Kidney (tissue), 14 donors: ENCODE data around the gene ZNF653. TPM values are rescaled to one million over a fixed set of nuclear protein-coding genes. Genes with fewer than 3 reads are reported as not detected.

Experiments
- DNase-seq, 5 donors: peaks; one replicate each; pipeline ENCODE4 v3.0.0-alpha.2; 2013 to 2020
- FAIRE-seq: peaks from 2 replicates; lab custom pipeline; 2012; peaks lifted over from hg19 to GRCh38; lab: Jason Lieb, UNC
- H3K27ac ChIP-seq, 2 donors: one replicate each; pipeline ENCODE4 v1.7.0; 2013; ENCODE audit warnings: low read depth in 2 of 2, low read length in 2 of 2, inconsistent platforms in 1 of 2
- H3K27me3 ChIP-seq: one replicate; pipeline ENCODE4 v1.7.1; 2013; ENCODE audit warnings: low read length, inconsistent platforms; ENCODE audit not compliant: control insufficient read depth, insufficient read depth
- H3K36me3 ChIP-seq, 3 donors: one replicate each; pipeline versions ENCODE4 v1.7.0 to v1.7.1; 2013; ENCODE audit warnings: low read length in 3 of 3, control low read depth in 1 of 3, inconsistent platforms in 1 of 3; ENCODE audit not compliant: insufficient read depth in 3 of 3, control insufficient read depth in 2 of 3
- H3K4me1 ChIP-seq, 3 donors: one replicate each; pipeline versions ENCODE4 v1.7.0 to v1.7.1; 2013; ENCODE audit warnings: low read length in 3 of 3, inconsistent platforms in 1 of 3, low read depth in 1 of 3; ENCODE audit not compliant: control insufficient read depth in 2 of 3, insufficient read depth in 2 of 3
- H3K4me3 ChIP-seq, 3 donors: one replicate each; pipeline versions ENCODE4 v1.7.0 to v1.8.1; 2013; ENCODE audit warnings: low read length in 3 of 3, control low read depth in 1 of 3, inconsistent platforms in 1 of 3
- H3K9ac ChIP-seq, 3 donors: one replicate each; pipeline versions ENCODE4 v1.7.0 to v1.7.1; 2013; ENCODE audit warnings: low read length in 3 of 3, control low read depth in 1 of 3, inconsistent platforms in 1 of 3
- H3K9me3 ChIP-seq, 3 donors: one replicate each; pipeline versions ENCODE4 v1.7.0 to v1.7.1; 2013; ENCODE audit warnings: low read length in 3 of 3, control low read depth in 1 of 3, inconsistent platforms in 1 of 3; ENCODE audit not compliant: control insufficient read depth in 2 of 3, insufficient read depth in 1 of 3
- CTCF ChIP-seq: IDR thresholded peaks from 3 replicates; pipeline ENCODE4 v1.5.1; 2012; ENCODE audit warnings: mild to moderate bottlenecking, moderate library complexity, borderline replicate concordance; ENCODE audit not compliant: insufficient read depth; ENCODE audit errors: extremely low read depth
- intact Hi-C: fragments of 100-400 bp; cut with DNase I; formaldehyde crosslinking; loops from one replicate; pipeline ENCODE4 v1.11.1; 2022
- polyA plus RNA-seq: library from polyadenylated mRNA; stranded (reverse); fragments of 350-450 nt; fragmentation: Illumina TruSeq; extraction: RNeasy Lipid Tissue Mini Kit (QIAGEN cat#74804); gene quantifications from one replicate; pipeline ENCODE4 v1.2.3, GENCODE V29; 2014; ENCODE audit warnings: low read depth, low replicate concordance; ENCODE audit not compliant: insufficient read depth
- total RNA-seq: library from RNA; stranded (reverse); fragmentation: NEBNext Ultra II Directional; extraction: Animal tissue kit (Norgen Biotek cat#: 25700); gene quantifications from one replicate; pipeline ENCODE4 v1.2.1, GENCODE V29; 2021
- donor health status: control.
- donor health status: control.
- donor health status: control.
- donor health status: control.
- donor health status: control.
- donor health status: DM: yes; HTN: yes; CAD: no.
- donor health status: Normal renal cell carcinoma (clear cell type).

The ZNF653 gene
- total and polyA plus RNA-seq, 2 donors from 2014 or later, result 10.8 to 11.5 TPM

- TF ChIP-seq CTCF, result no peak
- peak overlapping the region in 1 of 2 donors; percentile 97 for H3K27ac ChIP-seq
- peak overlapping the region; percentile 16 to 77 (median 41) for H3K4me3 ChIP-seq
- H3K9ac ChIP-seq, result peak overlapping the region in 1 of 3 donors; percentile 51
- intact Hi-C loops, result no loop called here
- no peaks in the 10 kb centered on the region for H3K36me3 ChIP-seq
- no peak for DNase-seq
- H3K27me3 ChIP-seq, result no peaks in the 10 kb centered on the region
- H3K9me3 ChIP-seq, result no peaks in the 10 kb centered on the region
- H3K4me1 ChIP-seq, result peaks cover 0 to 9% (median 0%) of the 10 kb centered on the region in 3 donors
- FAIRE-seq, result no peak
These were observed 1.1 kb downstream of the ZNF653 start for GRCh38 chr19:11504502-11505031.

DNA sequence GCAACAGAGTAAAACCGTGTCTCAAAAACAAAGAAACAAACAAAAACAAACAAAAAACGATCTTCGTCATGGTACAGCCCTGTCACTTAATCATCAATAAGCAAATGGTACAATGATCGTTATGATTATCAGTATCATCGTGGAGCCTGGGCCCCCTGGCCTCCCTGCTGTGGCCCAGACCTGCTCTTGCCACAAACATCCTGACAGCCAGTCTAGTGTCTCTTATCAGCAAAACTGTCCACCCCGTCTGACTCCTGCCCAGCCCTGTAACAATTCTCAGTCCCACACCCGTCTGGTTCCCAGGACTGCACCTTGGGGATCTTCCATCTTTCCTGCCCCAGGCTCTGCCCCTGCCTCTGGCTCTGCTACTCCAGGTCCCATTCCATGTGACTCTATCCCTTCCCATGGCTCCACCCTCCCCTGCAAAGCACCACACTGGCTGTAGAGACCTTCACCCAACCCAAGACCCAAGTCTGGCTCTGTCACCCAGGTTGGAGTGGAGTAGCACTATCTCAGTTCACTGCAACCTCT lies 5.7 kb downstream of the ZNF653 start:
- Histone ChIP-seq H3K36me3 (peaks cover 0 to 3% (median 0%) of the 10 kb centered on the region in 3 donors), H3K27me3 (no peaks in the 10 kb centered on the region), H3K9ac (no peak overlapping the region), H3K4me1 (peaks cover 0 to 4% (median 0%) of the 10 kb centered on the region in 3 donors), H3K4me3 (no peak overlapping the region), H3K9me3 (no peaks in the 10 kb centered on the region), H3K27ac (no peak overlapping the region)
- FAIRE-seq, result no peak
- no peak for DNase-seq
- intact Hi-C loops, result no loop called here
- TF ChIP-seq CTCF, result no peak

DNA sequence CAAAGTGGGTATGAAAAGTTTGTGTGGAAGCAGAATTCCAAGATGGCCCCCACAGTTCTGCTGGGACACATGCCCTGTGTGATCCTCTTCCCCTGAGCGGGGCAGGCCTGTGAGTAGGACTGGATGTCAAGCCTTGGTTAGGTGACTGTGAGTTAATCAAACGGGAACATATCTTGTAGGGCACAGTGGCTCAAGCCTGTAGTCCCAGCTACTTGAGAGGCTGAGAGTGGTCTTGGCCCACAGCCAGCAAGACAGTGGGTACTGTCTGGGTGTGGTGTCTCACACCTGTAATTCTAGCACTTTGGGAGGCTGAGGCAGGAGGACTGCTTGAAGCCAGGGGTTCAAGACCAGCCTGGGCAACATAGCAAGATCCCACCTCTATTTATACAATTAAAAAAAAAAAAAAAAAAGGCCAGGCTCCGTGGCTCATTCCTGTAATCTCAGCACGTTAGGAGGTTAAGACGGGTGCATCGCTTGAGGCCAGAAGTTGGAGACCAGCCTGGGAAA lies 6.4 kb downstream of the ZNF653 start:
- DNase-seq (no peak), FAIRE-seq (no peak)
- no peak for TF ChIP-seq CTCF
- H3K9ac ChIP-seq, result no peak overlapping the region
- no peak overlapping the region for H3K27ac ChIP-seq
- no peaks in the 10 kb centered on the region for H3K4me1 ChIP-seq
- H3K36me3 ChIP-seq, result peaks cover 0 to 3% (median 0%) of the 10 kb centered on the region in 3 donors
- intact Hi-C loops, result no loop called here
- no peaks in the 10 kb centered on the region for H3K9me3 ChIP-seq
- H3K27me3 ChIP-seq, result no peaks in the 10 kb centered on the region
- H3K4me3 ChIP-seq, result no peak overlapping the region
